Aorta (tissue), 5 donors: ENCODE data around the gene ALK. TPM values are rescaled to one million over a fixed set of nuclear protein-coding genes. Genes with fewer than 3 reads are reported as not detected.

ENCODE experiments used
- ATAC-seq: fragments of 200-7000 bp; cut with Tn5 transposase; one replicate; pipeline ENCODE4 v1.9.1; 2022; ENCODE audit warnings: moderate library complexity; ENCODE audit not compliant: low FRiP score
- DNase-seq, 2 donors: peaks; one replicate each; pipeline ENCODE4 v3.0.0-alpha.2; 2020
- H3K27ac ChIP-seq, 2 donors: one replicate each; pipeline ENCODE4 v1.5.1; 2013; ENCODE audit warnings: low read length in 2 of 2, mild to moderate bottlenecking in 2 of 2, moderate library complexity in 2 of 2, control low read depth in 1 of 2, inconsistent platforms in 1 of 2, low read depth in 1 of 2
- H3K27me3 ChIP-seq, 2 donors: one replicate each; pipeline ENCODE4 v1.6.1; 2013; ENCODE audit warnings: control low read depth in 1 of 2, low read length in 1 of 2, mild to moderate bottlenecking in 1 of 2, moderate library complexity in 1 of 2; ENCODE audit not compliant: insufficient read depth in 2 of 2, control insufficient read depth in 1 of 2
- H3K36me3 ChIP-seq, 2 donors: one replicate each; pipeline ENCODE4 v1.6.1; 2013; ENCODE audit warnings: control low read depth in 1 of 2, low read length in 1 of 2, mild to moderate bottlenecking in 1 of 2; ENCODE audit not compliant: insufficient read depth in 2 of 2, control insufficient read depth in 1 of 2
- H3K4me1 ChIP-seq, 2 donors: one replicate each; pipeline ENCODE4 v1.6.1; 2013; ENCODE audit warnings: low read length in 2 of 2, control low read depth in 1 of 2, mild to moderate bottlenecking in 1 of 2, moderate library complexity in 1 of 2; ENCODE audit not compliant: insufficient read depth in 2 of 2, control insufficient read depth in 1 of 2
- H3K4me3 ChIP-seq, 2 donors: one replicate each; pipeline ENCODE4 v1.5.1; 2013; ENCODE audit warnings: low read length in 2 of 2, control low read depth in 1 of 2, mild to moderate bottlenecking in 1 of 2
- H3K9me3 ChIP-seq: one replicate; pipeline ENCODE4 v1.6.1; 2013; ENCODE audit warnings: mild to moderate bottlenecking, low read length; ENCODE audit not compliant: control insufficient read depth
- WGBS, 2 donors: extraction: QIAGEN DNeasy Blood & Tissue Kit; methylation state at CpG; one replicate each; pipeline ENCODE4 v1.1.7; 2013; 5-methylcytosine and 5-hydroxymethylcytosine counted together
- intact Hi-C, 2 donors: fragments of 100-400 bp; cut with DNase I; formaldehyde crosslinking; loops; one replicate each; pipeline versions ENCODE4 v1.14.2 to v1.15.0; 2022
- polyA plus RNA-seq, 2 donors: library from polyadenylated mRNA; stranded (reverse); fragments of 200-250 nt; gene quantifications; one replicate each; pipeline ENCODE4 v1.2.3, GENCODE V29; 2013
- total RNA-seq, 2 donors: library from RNA; stranded (reverse); fragmentation: NEBNext Ultra II Directional; extraction: Animal tissue kit (Norgen Biotek cat#: 25700); gene quantifications; one replicate each; pipeline ENCODE4 v1.2.1, GENCODE V29; 2021
- donor health status: healthy with polysubstance abuse.
- donor health status: Bipolar disorder and iron deficiency.
- donor health status: DM: no; HTN: no; CAD: no.
- donor health status: DM: no; HTN: no; CAD: no.
- donor health status: DM: yes; HTN: yes; CAD: no.

ALK gene
- total and polyA plus RNA-seq, 4 donors, result 0.13 to 0.30 TPM; not detected in 2

DNA sequence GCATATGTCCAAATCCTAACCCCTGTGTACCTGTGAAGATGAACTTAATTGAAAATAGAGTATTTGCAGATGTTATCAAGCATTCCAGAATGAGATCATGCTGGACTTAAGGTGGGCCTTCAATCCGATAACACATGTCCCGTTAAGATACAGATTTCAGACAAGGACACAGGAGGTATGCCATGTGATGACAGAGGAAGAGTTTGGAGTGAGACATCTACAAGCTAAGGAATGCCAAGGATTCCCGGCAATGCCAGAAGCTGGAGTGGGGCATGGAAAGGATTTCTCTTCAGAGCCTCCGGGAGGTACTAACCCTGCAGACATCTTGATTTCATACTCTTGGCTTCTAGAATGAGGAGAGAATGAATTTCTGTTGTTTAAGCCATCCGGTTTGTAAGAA lies 231.7 kb downstream of the ALK start:
- ATAC-seq (no peak), DNase-seq (no peak)
- Histone ChIP-seq H3K27ac (no peak overlapping the region), H3K27me3 (no peaks in the 10 kb centered on the region), H3K9me3 (peaks cover 3% of the 10 kb centered on the region), H3K4me1 (no peaks in the 10 kb centered on the region), H3K36me3 (no peaks in the 10 kb centered on the region), H3K4me3 (no peak overlapping the region)
- WGBS, 2 donors, result 86 to 88% methylated on average over 5 of the region's 5 CpGs
- intact Hi-C loops, result no loop called here

DNA sequence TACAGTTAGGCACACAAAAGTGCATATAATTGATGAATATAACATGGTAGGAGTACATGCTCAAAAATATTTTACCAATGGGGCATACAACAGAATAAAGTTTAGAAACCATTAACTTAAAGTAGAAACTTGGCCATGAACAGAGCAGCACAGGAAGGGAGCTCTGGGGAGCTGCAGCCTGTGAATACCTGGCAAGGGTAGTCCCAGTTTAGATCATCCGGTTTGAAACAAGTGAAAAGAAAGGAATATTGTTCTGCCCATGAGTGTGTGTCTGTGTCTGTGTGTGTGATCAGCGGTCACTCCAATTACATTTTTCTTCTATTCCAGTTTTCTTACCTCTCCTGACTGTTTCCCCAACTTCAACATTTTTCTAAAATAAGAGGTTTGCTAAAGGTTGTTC lies 233.0 kb downstream of the ALK start:
- WGBS, 2 donors, result 75 to 76% methylated on average over 2 of the region's 2 CpGs
- Histone ChIP-seq H3K27ac (no peak overlapping the region), H3K4me3 (no peak overlapping the region), H3K4me1 (no peaks in the 10 kb centered on the region), H3K27me3 (no peaks in the 10 kb centered on the region), H3K9me3 (peaks cover 3% of the 10 kb centered on the region), H3K36me3 (no peaks in the 10 kb centered on the region)
- intact Hi-C loops, result no loop called here
- DNase-seq (no peak), ATAC-seq (no peak)

DNA sequence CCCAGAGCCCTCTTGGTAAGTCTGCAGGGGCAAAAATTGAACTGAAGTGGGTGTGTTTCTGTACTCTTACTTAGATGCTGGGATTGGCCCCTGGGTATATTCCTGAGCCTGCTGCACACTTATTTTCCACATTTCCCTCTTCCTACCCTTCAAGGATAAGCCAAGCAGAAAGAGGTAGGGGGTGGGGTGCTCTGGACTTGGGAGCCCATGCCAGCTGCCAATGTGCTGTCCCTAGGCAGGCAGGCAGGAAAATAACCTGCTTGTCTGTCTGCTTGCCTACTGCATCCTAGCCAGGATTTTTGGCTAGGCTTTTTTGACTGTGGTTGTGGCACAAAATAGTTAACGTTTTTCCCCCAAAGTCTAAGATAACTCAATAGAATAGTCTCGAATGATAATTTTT lies 234.3 kb downstream of the ALK start:
- H3K9me3 ChIP-seq, result peaks cover under 1% of the 10 kb centered on the region
- 69 to 74% methylated on average over 2 of the region's 2 CpGs for WGBS, 2 donors
- peaks cover 0 to 1% of the 10 kb centered on the region in 2 donors for H3K27me3 ChIP-seq
- no peaks in the 10 kb centered on the region for H3K36me3 ChIP-seq
- H3K4me3 ChIP-seq, result no peak overlapping the region
- ATAC-seq (no peak), DNase-seq (no peak)
- intact Hi-C loops, result no loop called here
- no peaks in the 10 kb centered on the region for H3K4me1 ChIP-seq
- H3K27ac ChIP-seq, result no peak overlapping the region

DNA sequence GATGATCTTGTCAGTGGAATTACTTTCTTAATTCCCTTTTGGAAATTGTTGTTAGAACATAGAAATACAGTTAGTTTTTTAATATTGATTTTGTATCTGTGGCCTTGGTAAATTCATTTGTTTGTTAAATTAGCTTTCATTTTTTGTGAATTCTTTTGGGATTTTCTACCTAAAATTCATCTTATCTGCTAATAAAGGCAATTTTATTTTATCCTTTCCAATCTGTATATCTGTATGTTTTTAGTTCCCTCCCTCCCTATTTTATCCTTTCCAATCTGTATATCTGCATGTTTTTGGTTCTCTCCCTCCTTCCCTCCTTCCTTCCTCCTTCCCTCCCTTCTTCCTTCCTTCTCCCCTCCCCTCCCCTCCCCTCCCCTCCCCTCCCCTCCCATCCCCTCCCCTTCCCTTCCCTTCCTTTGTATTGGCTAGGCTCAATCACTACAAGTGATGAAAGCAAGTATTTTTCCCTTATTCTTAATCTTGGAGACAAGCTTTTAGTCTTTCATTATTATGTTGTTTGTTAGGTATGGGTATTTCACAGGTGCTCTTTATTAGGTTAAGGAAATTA lies 244.4 kb downstream of the ALK start:
- ATAC-seq, result no peak
- Histone ChIP-seq H3K27ac (no peak overlapping the region), H3K36me3 (no peaks in the 10 kb centered on the region), H3K4me1 (no peaks in the 10 kb centered on the region), H3K27me3 (no peaks in the 10 kb centered on the region), H3K9me3 (peaks cover 4% of the 10 kb centered on the region), H3K4me3 (no peak overlapping the region)
- DNase-seq, result no peak
- intact Hi-C loops, result no loop called here

DNA sequence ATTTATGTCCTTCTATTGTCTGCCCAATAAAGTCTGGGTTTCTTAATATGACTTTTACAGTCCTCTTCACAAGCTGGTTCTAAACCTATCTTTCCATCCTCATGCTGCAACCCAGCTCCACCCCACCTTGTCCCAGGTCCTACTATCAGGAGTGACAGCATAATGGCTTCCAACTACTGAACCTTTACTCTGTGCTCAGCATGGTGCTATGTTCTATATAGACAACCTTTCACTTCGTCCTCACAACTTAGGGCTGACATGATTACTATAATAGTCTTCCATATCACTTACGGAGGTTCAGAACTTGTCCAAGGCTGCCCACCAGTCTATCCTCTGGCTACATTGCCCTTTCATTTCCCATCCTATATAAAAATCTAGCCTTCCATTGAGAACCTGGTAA lies 256.8 kb downstream of the ALK start:
- whole genome bisulfite sequencing, 2 donors, result 71 to 76% methylated on average over 2 of the region's 2 CpGs

DNA sequence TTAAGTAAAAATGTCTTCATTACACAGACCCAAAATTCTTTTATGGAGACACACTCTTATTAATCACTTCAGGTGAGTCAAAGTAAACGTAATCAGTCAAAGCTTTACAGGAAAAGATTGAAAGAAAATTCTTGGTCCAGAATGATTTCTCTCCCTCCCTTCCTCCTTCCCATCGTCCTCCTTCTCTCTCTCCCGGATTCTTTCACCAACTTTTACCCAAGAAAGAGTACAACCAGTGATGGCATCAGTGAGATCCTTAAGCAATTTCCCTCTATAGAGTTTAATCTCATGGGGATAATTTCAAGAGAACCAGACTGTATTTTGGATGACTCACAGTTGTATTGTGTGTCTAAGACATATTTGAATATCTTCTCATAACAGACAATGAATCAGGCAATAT lies 258.1 kb downstream of the ALK start:
- no peak overlapping the region for H3K4me3 ChIP-seq
- WGBS, 2 donors, result 65 to 68% methylated on average over 3 of the region's 3 CpGs
- ATAC-seq, result no peak

More for the DNA sequence above, 256.8 kb downstream of the ALK start:
- intact Hi-C loops, result no loop called here
- Histone ChIP-seq H3K9me3 (peaks cover 1% of the 10 kb centered on the region), H3K36me3 (no peaks in the 10 kb centered on the region), H3K4me1 (no peaks in the 10 kb centered on the region), H3K4me3 (no peak overlapping the region), H3K27me3 (no peaks in the 10 kb centered on the region), H3K27ac (no peak overlapping the region)
- no peak for DNase-seq
- ATAC-seq, result no peak

DNA sequence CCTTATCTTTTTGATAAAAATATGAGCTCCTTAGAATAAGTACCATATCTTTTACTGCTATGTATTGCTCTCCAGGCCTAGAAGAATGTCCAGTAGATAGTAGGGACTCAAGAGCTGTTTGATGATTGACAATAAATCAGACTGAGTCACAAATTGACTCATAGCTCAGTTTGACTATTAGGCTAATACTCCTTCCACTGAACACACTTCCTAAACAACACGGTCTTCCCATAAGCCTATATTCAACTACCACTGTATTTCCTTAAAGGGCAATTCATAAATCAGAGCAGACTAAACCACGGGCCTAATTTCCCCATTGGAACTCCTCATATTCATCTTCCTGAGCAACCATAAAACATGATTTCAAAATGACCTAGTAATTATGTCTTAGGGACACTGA lies 258.5 kb downstream of the ALK start:
- Histone ChIP-seq H3K27me3 (no peaks in the 10 kb centered on the region), H3K9me3 (peaks cover 1% of the 10 kb centered on the region), H3K4me3 (no peak overlapping the region), H3K4me1 (no peaks in the 10 kb centered on the region), H3K27ac (no peak overlapping the region), H3K36me3 (no peaks in the 10 kb centered on the region)
- no peak for DNase-seq
- intact Hi-C loops, result no loop called here
- no peak for ATAC-seq
- WGBS, 2 donors, result 56 to 64% methylated on average over 2 of the region's 2 CpGs

More for the DNA sequence above, 258.1 kb downstream of the ALK start:
- Histone ChIP-seq H3K27ac (no peak overlapping the region), H3K4me1 (no peaks in the 10 kb centered on the region), H3K36me3 (no peaks in the 10 kb centered on the region), H3K9me3 (peaks cover 1% of the 10 kb centered on the region), H3K27me3 (no peaks in the 10 kb centered on the region)
- no peak for DNase-seq
- intact Hi-C loops, result no loop called here

DNA sequence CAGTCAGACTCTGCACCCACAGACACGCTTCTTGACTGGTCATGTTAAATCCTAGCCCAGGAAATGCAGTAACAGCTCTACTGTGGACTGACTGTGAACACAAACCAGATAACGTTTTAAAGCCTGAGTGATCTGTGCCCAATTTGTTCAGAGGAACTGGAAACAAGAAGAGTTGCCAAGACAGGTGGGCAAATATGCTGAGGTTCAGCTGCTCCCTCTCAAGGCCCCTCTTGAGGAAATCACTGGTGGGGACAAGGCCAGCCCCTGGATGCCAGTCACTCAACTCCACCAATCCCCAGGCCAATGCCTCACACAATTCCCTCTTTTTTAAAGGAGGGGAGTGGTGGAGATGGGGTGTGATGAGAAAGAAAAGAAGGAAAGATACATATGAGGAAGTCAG lies 261.2 kb downstream of the ALK start:
- 68 to 70% methylated on average over 2 of the region's 2 CpGs for WGBS, 2 donors
- H3K27me3 ChIP-seq, result no peaks in the 10 kb centered on the region
- no peaks in the 10 kb centered on the region for H3K9me3 ChIP-seq
- ATAC-seq (no peak), DNase-seq (no peak)
- no peaks in the 10 kb centered on the region for H3K36me3 ChIP-seq
- H3K4me3 ChIP-seq, result no peak overlapping the region
- intact Hi-C loops, result no loop called here
- H3K4me1 ChIP-seq, result no peaks in the 10 kb centered on the region
- no peak overlapping the region for H3K27ac ChIP-seq

DNA sequence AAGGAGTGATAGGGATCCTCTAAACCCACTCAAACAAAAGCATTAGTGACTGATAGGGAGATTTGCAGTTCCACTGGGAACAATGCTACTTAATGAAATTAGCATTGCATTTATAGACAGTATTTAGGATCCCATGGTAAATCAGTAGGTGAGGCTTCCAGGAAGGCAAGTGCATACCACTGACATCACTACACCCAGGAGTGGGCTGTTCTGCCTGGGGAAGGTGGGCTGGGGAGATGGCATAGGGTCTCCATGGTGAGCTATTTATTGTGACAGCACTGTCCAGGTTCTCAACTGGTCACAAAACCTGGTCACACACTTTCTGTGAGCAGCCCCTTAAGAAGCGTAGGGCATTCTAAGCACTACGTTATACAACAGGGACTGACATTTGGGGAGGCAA lies 262.2 kb downstream of the ALK start:
- Histone ChIP-seq H3K9me3 (no peaks in the 10 kb centered on the region), H3K4me3 (no peak overlapping the region), H3K27ac (no peak overlapping the region), H3K27me3 (no peaks in the 10 kb centered on the region), H3K4me1 (no peaks in the 10 kb centered on the region), H3K36me3 (no peaks in the 10 kb centered on the region)
- intact Hi-C loops, result no loop called here
- ATAC-seq (no peak), DNase-seq (no peak)
- WGBS, 2 donors, result 82 to 86% methylated on average over 2 of the region's 2 CpGs
